22Rv1 (cell line): ENCODE measurements around the gene CD302.
"Not testable (repeated sequence)": the region's sequence is repeated elsewhere in the genome, so short reads cannot be mapped to it uniquely, and the experiment has no call there.

Experiments
- H3K27ac ChIP-seq: fragments of 450-650 bp; 2 replicates; pipeline ENCODE4 v1.5.1; 2017
- CTCF ChIP-seq: fragments of 450-650 bp; IDR thresholded peaks from 2 replicates; pipeline ENCODE4 v1.5.1; 2017; ENCODE audit warnings: mild to moderate bottlenecking
- ZFX ChIP-seq: fragments of 450-650 bp; IDR thresholded peaks from 2 replicates; pipeline ENCODE4 v1.6.1; 2017; ENCODE audit warnings: antibody characterized with exemption, borderline replicate concordance

CD302 gene

GRCh38 chr2:159735648-159736047 lies 62.4 kb downstream of the CD302 start:
- H3K27ac ChIP-seq, result no peak overlapping the region
- no peak for TF ChIP-seq CTCF
- no peak for TF ChIP-seq ZFX

GRCh38 chr2:159728629-159729028 lies 69.4 kb downstream of the CD302 start:
- TF ChIP-seq CTCF (no peak), ZFX (no peak)
- H3K27ac ChIP-seq, result no peak overlapping the region

DNA sequence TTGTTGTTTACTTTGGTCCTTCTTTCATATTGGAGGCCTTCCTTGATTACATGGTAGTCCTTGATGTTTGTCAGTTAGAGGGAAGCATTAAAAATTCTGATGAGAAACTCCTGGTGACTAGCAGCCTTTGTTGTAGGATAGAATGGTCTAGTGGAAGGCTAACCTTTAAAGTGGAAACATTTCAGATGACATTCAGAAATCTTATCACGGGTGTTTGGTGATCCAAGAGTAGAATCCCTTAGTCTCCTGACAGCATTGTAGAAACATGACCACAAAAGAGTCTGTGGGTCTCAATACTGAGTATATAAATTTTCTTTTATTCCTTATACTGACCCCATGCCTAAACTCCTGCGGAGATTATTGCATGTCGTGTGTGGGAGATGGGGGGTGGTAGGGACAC lies 72.3 kb downstream of the CD302 start:
- no peak for TF ChIP-seq CTCF
- no peak for TF ChIP-seq ZFX
- H3K27ac ChIP-seq, result no peak overlapping the region

DNA sequence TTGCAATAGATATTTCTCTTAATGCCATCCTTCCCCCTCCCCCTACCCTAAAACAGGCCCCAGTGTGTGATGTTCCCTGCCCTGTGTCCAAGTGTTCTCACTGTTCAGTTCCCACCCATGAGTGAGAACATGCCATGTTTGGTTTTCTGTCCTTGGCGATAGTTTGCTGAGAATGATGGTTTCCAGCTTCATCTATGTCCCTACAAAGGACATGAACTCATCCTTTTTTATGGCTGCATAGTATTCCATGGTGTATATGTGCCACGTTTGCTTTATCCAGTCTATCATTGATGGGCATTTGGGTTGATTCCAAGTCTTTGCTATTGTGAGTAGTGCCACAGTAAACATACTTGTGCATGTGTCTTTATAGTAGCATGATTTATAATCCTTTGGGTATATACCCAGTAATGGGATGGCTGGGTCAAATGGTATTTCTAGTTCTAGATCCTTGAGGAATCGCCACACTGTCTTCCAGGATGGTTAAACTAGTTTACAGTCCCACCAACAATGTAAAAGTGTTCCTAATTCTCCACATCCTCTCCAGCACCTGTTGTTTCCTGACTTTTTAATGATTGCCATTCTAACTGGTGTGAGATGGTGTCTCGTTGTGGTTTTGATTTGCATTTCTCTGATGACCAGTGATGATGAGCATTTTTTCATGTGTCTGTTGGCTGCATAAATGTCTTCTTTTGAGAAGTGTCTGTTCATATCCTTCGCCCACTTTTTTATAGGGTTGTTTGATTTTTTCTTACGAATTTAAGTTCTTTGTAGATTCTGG lies 73.0 kb downstream of the CD302 start:
- not testable (repeated sequence) for H3K27ac ChIP-seq

DNA sequence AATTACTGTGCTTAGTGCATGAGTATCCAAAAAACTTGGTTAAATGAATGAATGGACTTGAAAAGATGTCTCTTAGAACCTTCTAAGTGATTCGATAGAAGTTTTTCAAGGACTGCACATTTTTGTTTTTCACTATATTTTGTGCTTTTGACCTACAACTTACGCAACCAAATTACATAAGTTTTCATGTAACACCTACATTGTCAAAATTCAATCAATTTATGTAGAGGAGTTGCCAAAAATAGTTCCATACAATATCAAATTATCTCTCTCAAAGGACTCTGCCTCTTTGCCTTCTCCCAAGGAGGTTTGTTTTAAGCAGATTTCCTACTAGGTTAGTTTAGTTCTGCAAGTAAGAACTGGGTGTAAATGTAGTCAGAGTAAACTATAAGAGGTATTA lies 75.4 kb downstream of the CD302 start:
- TF ChIP-seq CTCF, result no peak
- TF ChIP-seq ZFX, result no peak
- H3K27ac ChIP-seq, result no peak overlapping the region

- H3K27ac ChIP-seq, result no peak overlapping the region
- no peak for TF ChIP-seq CTCF
- no peak for TF ChIP-seq ZFX
Observed at GRCh38 chr2:159720676-159721075, 77.3 kb downstream of the CD302 start.
